ENCODE results near the gene RNF149.
"Not testable (repeated sequence)": the region's sequence is repeated elsewhere in the genome, so short reads cannot be mapped to it uniquely, and the experiment has no call there.

RNF149 gene

DNA sequence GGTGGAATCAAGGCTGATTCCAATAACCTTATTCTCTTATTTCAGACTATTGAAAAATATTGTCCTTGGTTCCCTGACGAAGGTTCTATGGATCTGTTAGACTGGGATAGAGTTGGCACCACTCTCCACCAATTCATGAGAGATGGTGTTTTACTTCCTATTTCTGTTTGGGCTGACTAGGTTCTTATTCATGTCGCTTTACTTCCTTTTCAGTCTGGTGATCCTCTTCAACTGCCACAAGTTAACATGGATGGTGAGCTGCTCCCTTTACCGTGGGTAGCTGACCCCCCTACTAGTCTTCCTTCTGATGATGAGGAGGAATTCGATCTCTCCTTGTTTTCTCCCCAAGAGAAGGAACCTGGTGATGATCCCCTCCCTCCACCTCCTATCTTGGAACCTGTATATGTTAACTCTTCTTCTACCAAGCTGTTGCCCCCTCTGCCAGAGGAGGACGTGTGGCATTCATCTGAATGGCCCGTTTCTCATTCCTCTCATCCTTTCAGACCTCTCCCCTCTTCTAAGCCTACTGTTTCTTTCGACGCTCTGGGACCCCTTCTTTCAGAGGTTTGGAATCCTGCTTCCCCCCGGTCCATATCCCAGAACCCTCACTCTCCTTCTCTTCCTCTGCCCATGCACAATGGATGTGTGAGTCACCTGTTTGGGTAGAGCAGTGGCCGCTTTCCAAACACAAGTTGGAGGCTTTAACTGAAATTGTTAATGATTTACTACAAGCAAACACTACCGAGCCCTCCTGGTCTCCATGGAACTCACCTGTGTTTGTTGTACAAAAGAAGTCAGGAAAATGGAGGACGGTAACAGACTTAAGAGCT, 69.4 kb downstream of the RNF149 start:
- Histone ChIP-seq H3K4me3 (no peak overlapping the region), H3K27ac (no peak overlapping the region), H3K9ac (ENCODE audit: insufficient read length) (no peak overlapping the region), H3K36me3 (ENCODE audit: insufficient read depth, low read length) (no peaks in the 10 kb centered on the region), H3K9me3 (ENCODE audit: low read depth, low read length) (no peaks in the 10 kb centered on the region)
- DNase-seq (ENCODE audit: low read depth, low spot score), result no peak
- TF ChIP-seq EZH2 (IDR thresholded peaks at IDR 0.05), result no peak

DNA sequence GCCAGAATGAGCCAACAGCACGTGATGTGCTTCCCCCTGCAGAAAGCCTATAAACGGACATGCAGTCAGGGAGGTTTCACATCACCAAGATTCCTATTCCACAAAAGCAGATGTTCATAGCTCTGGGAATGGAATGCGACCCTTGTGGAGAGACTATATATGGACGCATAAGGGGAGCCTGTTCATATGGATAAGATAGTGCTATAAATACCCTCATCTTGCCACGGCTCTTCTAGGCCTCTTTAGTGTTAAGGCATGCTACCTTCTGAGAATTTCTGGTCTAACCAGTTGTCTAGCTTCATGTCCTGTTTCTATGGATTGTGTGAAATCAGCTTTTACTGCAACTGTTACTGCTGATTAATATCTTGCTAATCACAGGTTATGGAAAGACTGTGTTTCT, 70.6 kb downstream of the RNF149 start:
- not testable (repeated sequence) for H3K4me3 ChIP-seq; H3K27ac ChIP-seq; H3K9me3 ChIP-seq (ENCODE audit: low read depth, low read length); DNase-seq (ENCODE audit: low read depth, low spot score); H3K36me3 ChIP-seq (ENCODE audit: insufficient read depth, low read length); H3K9ac ChIP-seq (ENCODE audit: insufficient read length)

DNA sequence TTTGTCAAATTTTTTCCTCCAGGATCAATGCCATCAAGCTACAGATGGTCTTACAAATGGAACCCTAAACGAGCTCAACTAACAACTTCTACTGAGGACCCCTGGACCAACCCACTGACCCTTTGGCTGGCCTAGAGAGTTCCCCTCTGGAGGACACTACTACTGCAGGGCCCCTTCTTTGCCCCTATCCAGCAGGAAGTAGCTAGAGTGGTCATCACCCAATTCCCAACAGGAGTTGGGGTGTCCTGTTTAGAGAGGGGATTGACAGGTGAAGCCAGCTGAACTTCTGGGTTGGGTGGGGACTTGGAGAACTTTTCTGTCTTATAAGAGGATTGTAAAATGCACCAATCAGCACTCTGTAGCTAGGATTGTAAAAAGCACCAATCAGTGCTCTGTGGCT, 72.5 kb downstream of the RNF149 start:
- not testable (repeated sequence) for H3K36me3 ChIP-seq (ENCODE audit: insufficient read depth, low read length); H3K27ac ChIP-seq; H3K9ac ChIP-seq (ENCODE audit: insufficient read length); H3K9me3 ChIP-seq (ENCODE audit: low read depth, low read length); H3K4me3 ChIP-seq; DNase-seq (ENCODE audit: low read depth, low spot score)

GRCh38 chr2:101234169-101234938, 74.1 kb downstream of the RNF149 start:
- H3K9ac ChIP-seq (ENCODE audit: insufficient read length), result no peak overlapping the region
- H3K27ac ChIP-seq, result no peak overlapping the region
- TF ChIP-seq POLR2AphosphoS5 (IDR thresholded peaks at IDR 0.05; ENCODE audit: borderline replicate concordance, low read depth, low read length) (no peak), EZH2 (IDR thresholded peaks at IDR 0.05) (no peak), FOXP2 (optimal IDR thresholded peaks at IDR 0.05; ENCODE audit: control extremely low read depth, extremely low read length, insufficient read depth) (no peak)
- H3K36me3 ChIP-seq (ENCODE audit: insufficient read depth, low read length), result no peaks in the 10 kb centered on the region
- DNase-seq (ENCODE audit: low read depth, low spot score), result no peak
- H3K9me3 ChIP-seq (ENCODE audit: low read depth, low read length), result no peaks in the 10 kb centered on the region
- no peak overlapping the region for H3K4me3 ChIP-seq

DNA sequence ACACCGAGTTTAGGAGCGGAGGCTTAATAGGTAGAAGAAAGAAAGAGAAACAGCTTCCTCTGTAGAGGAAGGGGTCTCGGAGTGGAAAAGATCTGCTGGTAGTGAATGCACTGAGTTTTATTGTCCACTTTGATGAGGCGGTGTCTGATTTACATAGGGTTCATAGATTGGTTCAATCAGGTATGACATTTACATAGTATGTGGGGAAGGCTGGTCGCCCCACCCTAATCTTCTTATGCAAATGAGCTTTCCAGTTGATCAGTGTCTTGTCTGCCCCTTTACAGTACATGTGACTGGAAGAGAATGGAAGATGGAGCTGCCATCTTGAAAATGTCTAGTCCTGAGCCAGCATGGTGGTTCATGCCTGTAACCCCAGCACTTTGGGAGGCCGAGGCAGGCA, 75.7 kb downstream of the RNF149 start:
- H3K9me3 ChIP-seq (ENCODE audit: low read depth, low read length), result no peaks in the 10 kb centered on the region
- H3K4me3 ChIP-seq, result no peak overlapping the region
- H3K27ac ChIP-seq, result no peak overlapping the region
- no peak overlapping the region for H3K9ac ChIP-seq (ENCODE audit: insufficient read length)
- H3K36me3 ChIP-seq (ENCODE audit: insufficient read depth, low read length), result no peaks in the 10 kb centered on the region
- TF ChIP-seq FOXP2 (optimal IDR thresholded peaks at IDR 0.05; ENCODE audit: control extremely low read depth, extremely low read length, insufficient read depth), result no peak
- no peak for TF ChIP-seq POLR2AphosphoS5 (IDR thresholded peaks at IDR 0.05; ENCODE audit: borderline replicate concordance, low read depth, low read length)
- no peak for TF ChIP-seq EZH2 (IDR thresholded peaks at IDR 0.05)
- no peak for DNase-seq (ENCODE audit: low read depth, low spot score)

GRCh38 chr2:101231937-101232730, 76.4 kb downstream of the RNF149 start:
- H3K36me3 ChIP-seq (ENCODE audit: insufficient read depth, low read length), result no peaks in the 10 kb centered on the region
- no peak for DNase-seq (ENCODE audit: low read depth, low spot score)
- no peak overlapping the region for H3K9ac ChIP-seq (ENCODE audit: insufficient read length)
- no peaks in the 10 kb centered on the region for H3K9me3 ChIP-seq (ENCODE audit: low read depth, low read length)
- H3K27ac ChIP-seq, result no peak overlapping the region
- no peak overlapping the region for H3K4me3 ChIP-seq
- TF ChIP-seq EZH2 (IDR thresholded peaks at IDR 0.05), result no peak
- no peak for TF ChIP-seq POLR2AphosphoS5 (IDR thresholded peaks at IDR 0.05; ENCODE audit: borderline replicate concordance, low read depth, low read length)
- no peak for TF ChIP-seq FOXP2 (optimal IDR thresholded peaks at IDR 0.05; ENCODE audit: control extremely low read depth, extremely low read length, insufficient read depth)

GRCh38 chr2:101231240-101231639, 77.3 kb downstream of the RNF149 start:
- Histone ChIP-seq H3K27ac (no peak overlapping the region), H3K9ac (ENCODE audit: insufficient read length) (no peak overlapping the region), H3K36me3 (ENCODE audit: insufficient read depth, low read length) (no peaks in the 10 kb centered on the region), H3K9me3 (ENCODE audit: low read depth, low read length) (no peaks in the 10 kb centered on the region), H3K4me3 (no peak overlapping the region)
- no peak for TF ChIP-seq EZH2 (IDR thresholded peaks at IDR 0.05)
- TF ChIP-seq POLR2AphosphoS5 (IDR thresholded peaks at IDR 0.05; ENCODE audit: borderline replicate concordance, low read depth, low read length), result no peak
- no peak for TF ChIP-seq FOXP2 (optimal IDR thresholded peaks at IDR 0.05; ENCODE audit: control extremely low read depth, extremely low read length, insufficient read depth)
- no peak for DNase-seq (ENCODE audit: low read depth, low spot score)

DNA sequence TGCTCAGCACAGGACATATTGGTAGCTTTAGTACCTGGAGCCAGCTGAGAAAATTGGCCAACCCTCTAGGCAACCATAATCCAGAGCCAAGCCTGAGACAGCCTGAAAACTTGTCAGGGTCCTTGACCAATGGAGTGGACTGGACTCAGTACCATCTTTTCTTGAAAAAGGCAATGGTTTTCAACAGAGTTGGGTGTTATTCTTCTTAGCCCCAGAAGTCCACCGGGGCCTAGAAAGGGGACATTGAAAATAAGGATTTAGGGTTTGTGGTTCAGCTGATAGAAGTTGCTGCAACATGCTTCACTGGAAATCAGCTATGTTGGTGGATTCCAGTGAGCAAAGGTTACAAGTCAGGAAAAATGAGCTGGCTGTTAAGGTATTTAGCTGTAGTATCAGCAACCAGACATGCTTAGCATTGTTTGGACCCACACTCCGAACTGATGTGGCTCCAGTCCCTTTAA, 77.9 kb downstream of the RNF149 start:
- no peak overlapping the region for H3K27ac ChIP-seq
- no peak overlapping the region for H3K9ac ChIP-seq (ENCODE audit: insufficient read length)
- no peak overlapping the region for H3K4me3 ChIP-seq
- H3K36me3 ChIP-seq (ENCODE audit: insufficient read depth, low read length), result no peaks in the 10 kb centered on the region
- no peak for DNase-seq (ENCODE audit: low read depth, low spot score)
- no peaks in the 10 kb centered on the region for H3K9me3 ChIP-seq (ENCODE audit: low read depth, low read length)
- TF ChIP-seq EZH2 (IDR thresholded peaks at IDR 0.05) (no peak), FOXP2 (optimal IDR thresholded peaks at IDR 0.05; ENCODE audit: control extremely low read depth, extremely low read length, insufficient read depth) (no peak), POLR2AphosphoS5 (IDR thresholded peaks at IDR 0.05; ENCODE audit: borderline replicate concordance, low read depth, low read length) (no peak)

All from SK-N-MC (cell line).